HEK293T (cell line): Measurements from ENCODE around the gene PTRH1.

Experiments
- CTCF ChIA-PET: fragments of 350-600 bp; formaldehyde crosslinking; extraction: SDS; loops from one replicate; lab custom pipeline; 2021; ENCODE audit warnings: antibody characterized with exemption, inconsistent platforms; lab: Yijun Ruan, JAX
- POLR2A ChIA-PET: fragments of 350-600 bp; formaldehyde crosslinking; extraction: SDS; loops from one replicate; lab custom pipeline; 2020; ENCODE audit warnings: antibody characterized with exemption, inconsistent platforms; lab: Yijun Ruan, JAX
- DNase-seq: peaks from one replicate; pipeline ENCODE4 v3.0.0; 2012; ENCODE audit warnings: mixed read lengths; ENCODE audit errors: extremely low spot score
- ARNT ChIP-seq: fragments of 450-650 bp; IDR thresholded peaks from 2 replicates; pipeline ENCODE4 v1.6.1; 2017; ENCODE audit warnings: mild to moderate bottlenecking
- BHLHE40 ChIP-seq: fragments of 450-650 bp; IDR thresholded peaks from 2 replicates; pipeline ENCODE4 v1.6.1; 2016; ENCODE audit warnings: mild to moderate bottlenecking, moderate library complexity, borderline replicate concordance
- CTBP1 ChIP-seq: fragments of 450-650 bp; IDR thresholded peaks from 2 replicates; pipeline ENCODE4 v1.6.1; 2016; ENCODE audit warnings: borderline replicate concordance
- ELF4 ChIP-seq: fragments of 450-650 bp; IDR thresholded peaks from 2 replicates; pipeline ENCODE4 v1.6.1; 2017; ENCODE audit warnings: antibody characterized with exemption
- FOXA1 ChIP-seq: fragments of 450-650 bp; IDR thresholded peaks from 2 replicates; pipeline ENCODE4 v1.6.1; 2016; ENCODE audit warnings: mild to moderate bottlenecking
- FOXK2 ChIP-seq: fragments of 450-650 bp; IDR thresholded peaks from 2 replicates; pipeline ENCODE4 v1.6.1; 2016; ENCODE audit warnings: mild to moderate bottlenecking
- FOXM1 ChIP-seq: fragments of 450-650 bp; IDR thresholded peaks from 2 replicates; pipeline ENCODE4 v1.6.1; 2017; ENCODE audit warnings: mild to moderate bottlenecking, borderline replicate concordance
- HDGF ChIP-seq: fragments of 450-650 bp; IDR thresholded peaks from 2 replicates; pipeline ENCODE4 v1.6.1; 2017; ENCODE audit warnings: antibody characterized with exemption, borderline replicate concordance
- L3MBTL2 ChIP-seq: fragments of 450-650 bp; conservative IDR thresholded peaks from 2 replicates; pipeline ENCODE4 v1.6.1; 2016; ENCODE audit warnings: mild to moderate bottlenecking
- LEF1 ChIP-seq: fragments of 450-650 bp; IDR thresholded peaks from 2 replicates; pipeline ENCODE4 v1.6.1; 2017; ENCODE audit warnings: mild to moderate bottlenecking, borderline replicate concordance
- NFRKB ChIP-seq: fragments of 450-650 bp; IDR thresholded peaks from 2 replicates; pipeline ENCODE4 v1.6.1; 2016; ENCODE audit warnings: mild to moderate bottlenecking, moderate library complexity
- PKNOX1 ChIP-seq: fragments of 450-650 bp; IDR thresholded peaks from 2 replicates; pipeline ENCODE4 v1.6.1; 2016
- SP1 ChIP-seq: fragments of 450-650 bp; IDR thresholded peaks from 2 replicates; pipeline ENCODE4 v1.6.1; 2017
- SUZ12 ChIP-seq: fragments of 450-650 bp; IDR thresholded peaks from 2 replicates; pipeline ENCODE4 v1.6.1; 2016; ENCODE audit warnings: mild to moderate bottlenecking
- TARDBP ChIP-seq: fragments of 450-650 bp; IDR thresholded peaks from 2 replicates; pipeline ENCODE4 v1.6.1; 2016
- ZNF384 ChIP-seq: fragments of 450-650 bp; IDR thresholded peaks from 2 replicates; pipeline ENCODE4 v1.6.1; 2016

The PTRH1 gene

GRCh38 chr9:127751269-127752054 is 36.0 kb upstream of the PTRH1 start:
- no peak for DNase-seq
- ChIA-PET POLR2A (no interaction called here), CTCF (interaction anchor here (0.5 kb wide), 1 partner anchor 18 kb away, joined by 4 read pairs; no protein-coding TSS in a partner anchor)
- TF ChIP-seq BHLHE40 = no peak
- TF ChIP-seq L3MBTL2 = no peak
- TF ChIP-seq HDGF = no peak
- no peak for TF ChIP-seq TARDBP
- TF ChIP-seq ARNT = no peak
- no peak for TF ChIP-seq FOXA1

GRCh38 chr9:127749090-127749787 is 33.8 kb upstream of the PTRH1 start:
- POLR2A ChIA-PET = no interaction called here
- no peak for DNase-seq
- TF ChIP-seq NFRKB = no peak
- no peak for TF ChIP-seq FOXM1
- no peak for TF ChIP-seq BHLHE40
- no peak for TF ChIP-seq CTBP1
- CTCF ChIA-PET = no interaction called here

DNA sequence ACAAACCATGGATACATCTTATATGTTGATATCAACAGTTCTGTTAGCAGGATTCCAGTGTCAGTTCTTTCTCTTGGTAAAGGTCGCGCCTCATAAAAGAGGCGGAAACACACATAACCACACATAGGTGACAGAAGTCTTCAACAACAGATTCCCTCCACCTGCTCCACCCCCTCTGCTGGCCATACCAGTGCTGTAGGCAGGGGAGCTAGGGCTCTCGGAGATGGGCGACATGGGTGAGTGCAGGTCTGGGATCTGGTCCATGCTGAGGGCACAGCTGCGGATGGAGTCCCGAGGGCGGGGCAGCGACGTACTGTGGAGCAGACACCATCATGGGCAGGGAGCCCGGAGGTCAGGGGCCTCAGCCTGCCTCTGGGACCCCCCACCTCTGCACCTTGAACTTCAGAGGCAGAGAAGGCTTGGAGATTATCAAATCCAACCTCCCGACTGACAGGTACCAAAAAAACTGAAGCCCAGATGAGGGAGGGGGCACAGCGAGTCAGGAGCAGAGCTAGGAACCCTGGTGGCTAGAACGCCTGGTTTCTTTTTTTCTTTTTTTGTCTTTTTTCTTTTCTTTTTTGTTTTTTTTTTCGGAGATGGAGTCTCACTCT is 31.6 kb upstream of the PTRH1 start:
- POLR2A ChIA-PET = interaction anchor here (1.4 kb wide), 1 partner anchor 12 kb away, joined by 4 read pairs; the partner anchor contains the start of gene TOR2A

GRCh38 chr9:127744398-127745110 is 29.1 kb upstream of the PTRH1 start:
- TF ChIP-seq ZNF384 = no peak
- TF ChIP-seq ELF4 = no peak
- TF ChIP-seq SP1 = no peak
- no peak for TF ChIP-seq PKNOX1
- no peak for TF ChIP-seq L3MBTL2
- ChIA-PET POLR2A (interaction anchor here (0.6 to 1.5 kb wide), 2 partner anchors 9 to 566 kb away, joined by 3 to 4 read pairs; partner anchors contain the start of gene TOR2A), CTCF (interaction anchor here (1.5 kb wide), 1 partner anchor 177 kb away, joined by 4 read pairs; no protein-coding TSS in a partner anchor)
- no peak for DNase-seq

More for the DNA sequence above, 31.6 kb upstream of the PTRH1 start:
- TF ChIP-seq FOXA1 (no peak), ARNT (no peak), L3MBTL2 (no peak), ZNF384 (no peak), NFRKB (no peak), ELF4 (no peak), BHLHE40 (no peak), TARDBP (no peak), LEF1 (no peak), PKNOX1 (no peak), CTBP1 (no peak), FOXK2 (no peak), SUZ12 (no peak), HDGF (no peak), SP1 (no peak), FOXM1 (no peak)
- no peak for DNase-seq
- CTCF ChIA-PET = no interaction called here

GRCh38 chr9:127742435-127743088 is 27.1 kb upstream of the PTRH1 start:
- CTCF ChIA-PET = interaction anchor here (1.4 kb wide), 1 partner anchor 42 kb away, joined by 3 read pairs; no protein-coding TSS in a partner anchor
- POLR2A ChIA-PET = interaction anchor here (1.8 kb wide), 1 partner anchor 43 kb away, joined by 5 read pairs; the partner anchor contains the start of gene CDK9
- DNase-seq = peak; percentile 67
- TF ChIP-seq ZNF384 (no peak), PKNOX1 (peak; percentile 91)
